Prostate gland (tissue), 2 donors: Measurements from ENCODE around the gene MUC20. TPM values are rescaled to one million over a fixed set of nuclear protein-coding genes. Genes with fewer than 3 reads are reported as not detected.

Experiments used
- DNase-seq: peaks from one replicate; pipeline ENCODE4 v3.0.0-alpha.2; 2019; ENCODE audit warnings: low spot score
- H3K27ac ChIP-seq, 2 donors: fragments of 200-600 bp; sonication (generic); 2 replicates each; pipeline ENCODE4 v1.5.1; 2017 to 2019
- H3K27me3 ChIP-seq: fragments of 200-600 bp; sonication (generic); replicated peaks from 2 replicates; pipeline ENCODE4 v1.5.1; 2019; ENCODE audit not compliant: insufficient read depth
- H3K36me3 ChIP-seq, 2 donors: fragments of 200-600 bp; sonication (generic); 1 replicate in 1 of 2; 2 replicates in 1 of 2; pipeline versions ENCODE4 v1.5.1 to v1.8.1; 2017 to 2019
- H3K4me1 ChIP-seq: fragments of 200-600 bp; sonication (generic); replicated peaks from 2 replicates; pipeline ENCODE4 v1.5.1; 2019
- H3K4me3 ChIP-seq, 2 donors: fragments of 200-600 bp; sonication (generic); 2 replicates each; pipeline ENCODE4 v1.5.1; 2017 to 2019
- H3K9me3 ChIP-seq: fragments of 200-600 bp; sonication (generic); 2 replicates; pipeline ENCODE4 v1.5.1; 2017
- POLR2A ChIP-seq: fragments of 450-650 bp; IDR thresholded peaks from one replicate; pipeline ENCODE4 v1.6.1; 2016; ENCODE audit warnings: antibody characterized with exemption, mild to moderate bottlenecking
- POLR2AphosphoS5 ChIP-seq: sonication (generic); formaldehyde crosslinking; IDR thresholded peaks from one replicate; pipeline ENCODE4 v1.6.1; 2017; ENCODE audit warnings: antibody characterized with exemption
- WGBS: methylation state at CpG from one replicate; pipeline ENCODE4 v1.1.5; 2018; 5-methylcytosine and 5-hydroxymethylcytosine counted together
- intact Hi-C: fragments of 100-400 bp; cut with DNase I; formaldehyde crosslinking; loops from one replicate; pipeline ENCODE4 v1.14.2; 2022
- total RNA-seq, 2 donors: library from RNA; depleted of rRNA; stranded (reverse); fragments of >200 nt; gene quantifications; one replicate each; pipeline ENCODE4 v1.1.0, GENCODE V29; 2016
- TF ChIP-seq, protein P1 (sequence below), 4 experiments: fragments of 200-600 bp in 2 of 4; fragments of 450-650 bp in 2 of 4; sonication (generic) in 2 of 4; IDR thresholded peaks; 1 replicate in 3 of 4; 2 replicates in 1 of 4; pipeline ENCODE4 v1.5.1; 2016 to 2019; ENCODE audit warnings: antibody characterized with exemption in 4 of 4, mild to moderate bottlenecking in 2 of 4, moderate library complexity in 2 of 4

Gene MUC20
- total RNA-seq, 2 donors from 2014 or later, result 17.9 to 49.0 TPM

DNA sequence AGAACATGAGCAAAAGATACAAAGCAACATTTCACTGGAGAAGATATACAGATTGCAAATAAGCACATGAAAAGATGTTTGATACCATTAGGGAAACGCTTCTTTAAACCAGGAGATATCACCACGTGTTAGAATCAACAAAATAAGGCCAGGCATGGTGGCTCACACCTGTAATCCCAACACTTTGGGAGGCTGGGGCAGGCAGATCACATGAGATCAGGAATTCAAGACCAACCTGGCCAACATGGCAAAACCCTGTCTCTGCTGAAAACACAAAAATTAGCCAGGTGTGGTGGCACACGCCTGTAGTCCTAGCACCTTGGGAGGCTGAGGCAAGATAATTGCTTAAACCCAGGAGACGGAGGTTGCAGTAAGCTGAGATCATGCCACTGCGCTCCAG lies 20.5 kb upstream of the MUC20 start:
- H3K9me3 ChIP-seq, result no peaks in the 10 kb centered on the region
- H3K27ac ChIP-seq, result no peak overlapping the region
- intact Hi-C loops, result no loop called here
- DNase-seq, result no peak
- WGBS, result 90% methylated on average over 5 of the region's 5 CpGs
- TF ChIP-seq POLR2AphosphoS5, result no peak
- TF ChIP-seq, protein P1, sequence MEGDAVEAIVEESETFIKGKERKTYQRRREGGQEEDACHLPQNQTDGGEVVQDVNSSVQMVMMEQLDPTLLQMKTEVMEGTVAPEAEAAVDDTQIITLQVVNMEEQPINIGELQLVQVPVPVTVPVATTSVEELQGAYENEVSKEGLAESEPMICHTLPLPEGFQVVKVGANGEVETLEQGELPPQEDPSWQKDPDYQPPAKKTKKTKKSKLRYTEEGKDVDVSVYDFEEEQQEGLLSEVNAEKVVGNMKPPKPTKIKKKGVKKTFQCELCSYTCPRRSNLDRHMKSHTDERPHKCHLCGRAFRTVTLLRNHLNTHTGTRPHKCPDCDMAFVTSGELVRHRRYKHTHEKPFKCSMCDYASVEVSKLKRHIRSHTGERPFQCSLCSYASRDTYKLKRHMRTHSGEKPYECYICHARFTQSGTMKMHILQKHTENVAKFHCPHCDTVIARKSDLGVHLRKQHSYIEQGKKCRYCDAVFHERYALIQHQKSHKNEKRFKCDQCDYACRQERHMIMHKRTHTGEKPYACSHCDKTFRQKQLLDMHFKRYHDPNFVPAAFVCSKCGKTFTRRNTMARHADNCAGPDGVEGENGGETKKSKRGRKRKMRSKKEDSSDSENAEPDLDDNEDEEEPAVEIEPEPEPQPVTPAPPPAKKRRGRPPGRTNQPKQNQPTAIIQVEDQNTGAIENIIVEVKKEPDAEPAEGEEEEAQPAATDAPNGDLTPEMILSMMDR (IDR thresholded peaks at IDR 0.05), result no peak
- peaks cover 4% of the 10 kb centered on the region for H3K4me1 ChIP-seq
- no peaks in the 10 kb centered on the region for H3K36me3 ChIP-seq
- no peak overlapping the region for H3K4me3 ChIP-seq
- no peaks in the 10 kb centered on the region for H3K27me3 ChIP-seq

DNA sequence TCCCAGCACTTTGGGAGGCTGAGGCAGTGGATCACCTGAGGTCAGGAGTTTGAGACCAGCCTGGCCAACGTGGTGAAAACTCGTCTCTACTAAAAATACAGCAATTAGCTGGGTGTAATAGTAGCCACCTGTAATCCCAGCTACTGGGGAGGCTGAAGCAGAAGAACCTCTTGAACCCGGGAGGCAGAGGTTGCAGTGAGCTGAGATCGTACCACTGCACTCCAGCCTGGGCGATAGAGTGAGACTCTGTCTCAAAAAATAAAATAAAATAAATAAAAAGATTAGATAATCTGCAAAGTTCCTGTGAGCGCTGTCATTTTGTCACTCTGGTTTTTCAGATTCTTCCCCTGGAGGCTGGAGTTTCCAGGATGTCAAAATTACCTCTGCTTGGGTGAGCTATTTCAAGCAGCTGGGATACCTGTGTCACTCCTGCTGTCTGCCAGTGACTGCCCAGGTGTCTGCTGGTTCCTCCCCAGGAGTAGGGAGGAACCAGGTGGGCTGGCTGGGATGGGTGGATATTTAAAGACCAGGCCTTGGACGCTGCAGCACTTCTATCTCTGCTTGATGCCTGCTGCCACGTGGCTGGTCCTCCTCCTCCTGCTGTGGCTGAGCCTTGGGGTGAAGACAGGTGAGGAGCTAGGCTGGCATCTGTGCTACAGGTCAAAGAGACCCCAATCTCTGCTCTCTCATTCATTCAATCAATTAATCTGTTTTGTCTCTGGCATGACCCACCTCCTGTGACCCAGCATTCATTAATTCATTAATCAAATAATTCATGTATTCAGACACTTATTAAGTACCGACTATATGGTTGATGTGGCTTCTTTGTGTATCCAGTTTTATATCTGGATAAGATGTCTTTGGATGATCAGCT lies 19.5 kb upstream of the MUC20 start:
- no peaks in the 10 kb centered on the region for H3K9me3 ChIP-seq
- no peak overlapping the region for H3K27ac ChIP-seq
- H3K4me1 ChIP-seq, result peaks cover 4% of the 10 kb centered on the region
- TF ChIP-seq, protein P1 (IDR thresholded peaks at IDR 0.05), result no peak
- TF ChIP-seq POLR2A, result no peak
- TF ChIP-seq POLR2AphosphoS5, result no peak
- 76% methylated on average over 9 of the region's 9 CpGs for WGBS
- intact Hi-C loops, result no loop called here
- H3K27me3 ChIP-seq, result no peaks in the 10 kb centered on the region
- no peak overlapping the region for H3K4me3 ChIP-seq
- DNase-seq, result no peak
- no peaks in the 10 kb centered on the region for H3K36me3 ChIP-seq

DNA sequence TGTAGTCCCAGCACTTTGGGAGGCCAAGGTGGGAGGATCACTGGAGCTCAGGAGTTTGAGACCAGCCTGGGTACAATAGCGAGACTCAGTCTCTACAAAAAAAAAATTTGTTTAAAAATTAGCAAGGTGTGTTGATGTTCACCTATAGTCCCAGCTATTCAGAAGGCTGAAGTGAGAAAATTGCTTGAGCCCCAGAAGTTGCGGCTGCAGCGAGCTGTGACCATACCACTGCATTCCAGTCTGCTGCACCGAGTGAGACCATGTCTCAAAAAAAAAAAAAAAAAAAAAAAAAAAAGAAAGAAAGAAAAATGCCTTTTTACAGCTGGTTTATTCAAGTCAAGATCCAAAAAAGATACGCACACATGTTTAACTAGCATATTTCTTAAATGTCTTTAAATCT lies 17.0 kb upstream of the MUC20 start:
- 78% methylated on average over 5 of the region's 5 CpGs for WGBS
- no peaks in the 10 kb centered on the region for H3K27me3 ChIP-seq
- H3K4me3 ChIP-seq, result no peak overlapping the region
- no peak for TF ChIP-seq POLR2AphosphoS5
- TF ChIP-seq, protein P1 (IDR thresholded peaks at IDR 0.05), result no peak
- TF ChIP-seq POLR2A, result no peak
- no peaks in the 10 kb centered on the region for H3K36me3 ChIP-seq
- intact Hi-C loops, result no loop called here
- H3K9me3 ChIP-seq, result no peaks in the 10 kb centered on the region
- no peaks in the 10 kb centered on the region for H3K4me1 ChIP-seq
- no peak for DNase-seq
- H3K27ac ChIP-seq, result no peak overlapping the region

DNA sequence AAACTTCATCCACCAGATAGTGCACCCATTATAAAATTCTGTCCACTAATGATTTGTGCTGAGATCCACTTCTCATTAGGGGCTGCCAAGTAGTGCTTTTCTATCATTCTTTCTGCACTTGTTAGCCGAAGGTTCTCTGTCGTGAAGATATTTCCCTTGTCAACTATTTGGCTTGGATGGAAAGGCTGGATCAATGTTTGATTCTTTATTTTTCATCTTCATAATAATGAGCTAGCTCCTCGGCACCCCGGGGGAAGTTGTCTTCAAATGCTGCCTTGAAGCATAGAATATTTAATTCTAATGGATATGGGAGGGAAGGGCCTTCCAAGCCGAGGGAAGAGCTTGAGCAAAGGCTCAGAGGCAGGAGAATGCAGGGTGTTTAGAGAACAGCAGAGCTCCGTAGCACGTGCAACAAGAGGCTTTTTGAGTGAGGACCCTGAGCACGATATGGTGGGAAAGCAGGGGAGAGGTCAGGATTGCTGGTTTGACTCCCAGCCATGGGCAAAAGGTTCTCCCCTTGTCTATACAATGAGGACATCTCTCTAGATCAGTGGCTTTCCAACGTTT lies 16.3 kb upstream of the MUC20 start:
- Histone ChIP-seq H3K9me3 (no peaks in the 10 kb centered on the region), H3K27me3 (no peaks in the 10 kb centered on the region), H3K4me1 (no peaks in the 10 kb centered on the region), H3K27ac (no peak overlapping the region), H3K36me3 (no peaks in the 10 kb centered on the region), H3K4me3 (no peak overlapping the region)
- TF ChIP-seq POLR2A, result no peak
- TF ChIP-seq, protein P1 (IDR thresholded peaks at IDR 0.05), result no peak
- TF ChIP-seq POLR2AphosphoS5, result no peak
- DNase-seq, result no peak
- WGBS, result 59% methylated on average over 9 of the region's 9 CpGs
- intact Hi-C loops, result no loop called here
